ENCODE data around the gene FRMD4A. TPM values are rescaled to one million over a fixed set of nuclear protein-coding genes. Genes with fewer than 3 reads are reported as not detected.
A peak's percentile ranks its signal among the peaks of the same experiment; 100 is the strongest.

The FRMD4A gene
- total RNA-seq, 1 experiment from 2014 or later: 7.1 TPM

GRCh38 chr10:13998163-13998835, 332.4 kb downstream of the FRMD4A start:
- Histone ChIP-seq H3F3A (ENCODE audit: low read length, unreplicated experiment) (no peaks in the 10 kb centered on the region), H3K9me2 (replicated peaks; ENCODE audit: low read length) (no peaks in the 10 kb centered on the region), H3K4me3 (ENCODE audit: low read length) (no peak overlapping the region), H3K27ac (ENCODE audit: low read length) (no peak overlapping the region), H3K9ac (ENCODE audit: low read length) (no peak overlapping the region), H4K20me1 (ENCODE audit: low read length) (no peaks in the 10 kb centered on the region), H3K36me3 (ENCODE audit: low read depth, low read length) (no peaks in the 10 kb centered on the region), H3K4me1 (ENCODE audit: insufficient read depth, low read length) (no peaks in the 10 kb centered on the region), H2AFZ (ENCODE audit: low read length) (no peak overlapping the region), H3K4me2 (ENCODE audit: low read length) (no peak overlapping the region), H3K27me3 (ENCODE audit: low read length) (no peaks in the 10 kb centered on the region), H3K79me2 (ENCODE audit: low read length) (no peaks in the 10 kb centered on the region), H3K9me3 (ENCODE audit: low read length) (no peaks in the 10 kb centered on the region)
- TF ChIP-seq EZH2phosphoT487 (IDR thresholded peaks at IDR 0.05; ENCODE audit: borderline replicate concordance, low read length): no peak
- TF ChIP-seq, protein P1, sequence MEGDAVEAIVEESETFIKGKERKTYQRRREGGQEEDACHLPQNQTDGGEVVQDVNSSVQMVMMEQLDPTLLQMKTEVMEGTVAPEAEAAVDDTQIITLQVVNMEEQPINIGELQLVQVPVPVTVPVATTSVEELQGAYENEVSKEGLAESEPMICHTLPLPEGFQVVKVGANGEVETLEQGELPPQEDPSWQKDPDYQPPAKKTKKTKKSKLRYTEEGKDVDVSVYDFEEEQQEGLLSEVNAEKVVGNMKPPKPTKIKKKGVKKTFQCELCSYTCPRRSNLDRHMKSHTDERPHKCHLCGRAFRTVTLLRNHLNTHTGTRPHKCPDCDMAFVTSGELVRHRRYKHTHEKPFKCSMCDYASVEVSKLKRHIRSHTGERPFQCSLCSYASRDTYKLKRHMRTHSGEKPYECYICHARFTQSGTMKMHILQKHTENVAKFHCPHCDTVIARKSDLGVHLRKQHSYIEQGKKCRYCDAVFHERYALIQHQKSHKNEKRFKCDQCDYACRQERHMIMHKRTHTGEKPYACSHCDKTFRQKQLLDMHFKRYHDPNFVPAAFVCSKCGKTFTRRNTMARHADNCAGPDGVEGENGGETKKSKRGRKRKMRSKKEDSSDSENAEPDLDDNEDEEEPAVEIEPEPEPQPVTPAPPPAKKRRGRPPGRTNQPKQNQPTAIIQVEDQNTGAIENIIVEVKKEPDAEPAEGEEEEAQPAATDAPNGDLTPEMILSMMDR (conservative IDR thresholded peaks at IDR 0.05; ENCODE audit: low read depth, low read length): no peak
- no peak for TF ChIP-seq EZH2 (IDR thresholded peaks at IDR 0.05; ENCODE audit: low read length, unreplicated experiment)
- ChIA-PET CTCF (no interaction called here), POLR2A (ENCODE audit: unreplicated experiment) (no interaction called here)
- BruUV-seq (replicated peaks): no TSS peak
- DNase-seq: no peak
- intact Hi-C loops (cut with micrococcal nuclease): loop anchor here (5.0 kb wide), 1 partner anchor 211 kb away; no protein-coding TSS in a partner anchor
- no peak for ATAC-seq

GRCh38 chr10:13997650-13998049, 333.1 kb downstream of the FRMD4A start:
- POLR2A ChIA-PET (ENCODE audit: unreplicated experiment): no interaction called here
- no peak overlapping the region for H2AFZ ChIP-seq (ENCODE audit: low read length)
- CTCF ChIA-PET: no interaction called here
- H3K9me2 ChIP-seq (replicated peaks; ENCODE audit: low read length): no peaks in the 10 kb centered on the region
- H3K79me2 ChIP-seq (ENCODE audit: low read length): no peaks in the 10 kb centered on the region
- H3K4me1 ChIP-seq (ENCODE audit: insufficient read depth, low read length): no peaks in the 10 kb centered on the region
- intact Hi-C loops (cut with micrococcal nuclease): loop anchor here (5.0 kb wide), 1 partner anchor 210 kb away; no protein-coding TSS in a partner anchor
- no peak for ATAC-seq
- H3K36me3 ChIP-seq (ENCODE audit: low read depth, low read length): no peaks in the 10 kb centered on the region
- H3K27ac ChIP-seq (ENCODE audit: low read length): no peak overlapping the region
- H3K9ac ChIP-seq (ENCODE audit: low read length): no peak overlapping the region
- no peak overlapping the region for H3K4me2 ChIP-seq (ENCODE audit: low read length)
- no peak overlapping the region for H3K4me3 ChIP-seq (ENCODE audit: low read length)
- DNase-seq: no peak
- BruUV-seq (replicated peaks): no TSS peak
- no peaks in the 10 kb centered on the region for H3K9me3 ChIP-seq (ENCODE audit: low read length)
- TF ChIP-seq EZH2phosphoT487 (IDR thresholded peaks at IDR 0.05; ENCODE audit: borderline replicate concordance, low read length) (no peak), EZH2 (IDR thresholded peaks at IDR 0.05; ENCODE audit: low read length, unreplicated experiment) (no peak)
- TF ChIP-seq, protein P1 (conservative IDR thresholded peaks at IDR 0.05; ENCODE audit: low read depth, low read length): no peak
- no peaks in the 10 kb centered on the region for H4K20me1 ChIP-seq (ENCODE audit: low read length)
- no peaks in the 10 kb centered on the region for H3K27me3 ChIP-seq (ENCODE audit: low read length)
- H3F3A ChIP-seq (ENCODE audit: low read length, unreplicated experiment): no peaks in the 10 kb centered on the region

DNA sequence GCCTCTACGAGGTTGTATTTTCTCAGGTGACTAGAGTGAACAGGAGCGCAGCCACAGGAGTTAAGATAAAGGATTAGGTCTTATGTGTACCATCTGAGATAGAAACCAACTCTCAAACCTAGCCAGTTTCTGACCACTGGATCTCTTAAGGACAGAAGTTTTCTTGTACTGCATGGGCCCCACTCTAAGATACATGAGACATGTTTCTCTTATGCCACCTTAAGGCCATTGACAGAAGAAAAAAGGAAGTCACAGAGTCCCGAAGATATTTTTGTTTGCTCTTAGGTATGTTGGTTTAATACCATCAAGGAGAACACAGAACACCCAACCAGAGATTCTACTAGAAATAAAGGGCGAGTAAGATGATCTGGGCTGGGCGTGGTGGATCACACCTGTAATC, 335.8 kb downstream of the FRMD4A start:
- no peak overlapping the region for H3K27ac ChIP-seq (ENCODE audit: low read length)
- H3K9me3 ChIP-seq (ENCODE audit: low read length): no peaks in the 10 kb centered on the region
- DNase-seq (no peak), ATAC-seq (peak; percentile 40; the same call in 1 of the 2 replicates)
- no peaks in the 10 kb centered on the region for H4K20me1 ChIP-seq (ENCODE audit: low read length)
- ChIA-PET CTCF (no interaction called here), POLR2A (ENCODE audit: unreplicated experiment) (no interaction called here)
- no peak overlapping the region for H2AFZ ChIP-seq (ENCODE audit: low read length)
- intact Hi-C loops (cut with micrococcal nuclease): loop anchor here (5.0 kb wide), 1 partner anchor 208 kb away; no protein-coding TSS in a partner anchor
- no TSS peak for BruUV-seq (replicated peaks)
- H3K36me3 ChIP-seq (ENCODE audit: low read depth, low read length): no peaks in the 10 kb centered on the region
- H3K9ac ChIP-seq (ENCODE audit: low read length): no peak overlapping the region
- TF ChIP-seq, protein P1 (conservative IDR thresholded peaks at IDR 0.05; ENCODE audit: low read depth, low read length): 0 out of 2 replicates have a peak, but pooled peaks have one; percentile 11
- no peak for TF ChIP-seq EZH2phosphoT487 (IDR thresholded peaks at IDR 0.05; ENCODE audit: borderline replicate concordance, low read length)
- no peak for TF ChIP-seq EZH2 (IDR thresholded peaks at IDR 0.05; ENCODE audit: low read length, unreplicated experiment)
- no peaks in the 10 kb centered on the region for H3K9me2 ChIP-seq (replicated peaks; ENCODE audit: low read length)
- no peaks in the 10 kb centered on the region for H3F3A ChIP-seq (ENCODE audit: low read length, unreplicated experiment)
- H3K4me2 ChIP-seq (ENCODE audit: low read length): no peak overlapping the region
- no peak overlapping the region for H3K4me3 ChIP-seq (ENCODE audit: low read length)
- H3K4me1 ChIP-seq (ENCODE audit: insufficient read depth, low read length): no peaks in the 10 kb centered on the region
- no peaks in the 10 kb centered on the region for H3K79me2 ChIP-seq (ENCODE audit: low read length)
- H3K27me3 ChIP-seq (ENCODE audit: low read length): no peaks in the 10 kb centered on the region
